Neural progenitor cell (in vitro differentiated cells): ENCODE data around the gene CELF6. TPM values are rescaled to one million over a fixed set of nuclear protein-coding genes. Genes with fewer than 3 reads are reported as not detected.

ENCODE experiments used
- DNase-seq: peaks from one replicate; pipeline ENCODE4 v3.0.0-alpha.2; 2016; ENCODE audit warnings: low spot score
- H2AFZ ChIP-seq: fragments of 200-600 bp; sonication (generic); replicated peaks from 2 replicates; pipeline ENCODE4 v1.6.1; 2016; ENCODE audit warnings: antibody characterized with exemption
- H3F3A ChIP-seq: fragments of 200-600 bp; sonication (generic); 2 replicates; pipeline ENCODE4 v1.6.1; 2016; ENCODE audit warnings: antibody characterized with exemption, low read depth
- H3K27ac ChIP-seq: fragments of 200-600 bp; sonication (generic); 2 replicates; pipeline ENCODE4 v1.5.1; 2016; ENCODE audit warnings: mild to moderate bottlenecking
- H3K27me3 ChIP-seq: fragments of 200-600 bp; sonication (generic); 2 replicates; pipeline ENCODE4 v1.6.1; 2016; ENCODE audit warnings: mild to moderate bottlenecking, moderate library complexity
- H3K36me3 ChIP-seq: fragments of 200-600 bp; sonication (generic); 2 replicates; pipeline ENCODE4 v1.5.1; 2016
- H3K4me1 ChIP-seq: fragments of 200-600 bp; sonication (generic); 2 replicates; pipeline ENCODE4 v1.6.1; 2016; ENCODE audit warnings: mixed run types
- H3K4me2 ChIP-seq: fragments of 200-600 bp; sonication (generic); 2 replicates; pipeline ENCODE4 v1.6.1; 2016
- H3K4me3 ChIP-seq: fragments of 200-600 bp; sonication (generic); 2 replicates; pipeline ENCODE4 v1.5.1; 2016
- H3K79me2 ChIP-seq: fragments of 200-600 bp; sonication (generic); 2 replicates; pipeline ENCODE4 v1.6.1; 2016; ENCODE audit warnings: low read depth
- H3K9ac ChIP-seq: fragments of 200-600 bp; sonication (generic); 2 replicates; pipeline ENCODE4 v1.6.1; 2016
- H3K9me3 ChIP-seq: fragments of 200-600 bp; sonication (generic); 2 replicates; pipeline ENCODE4 v1.5.1; 2016; ENCODE audit warnings: low read depth
- H4K20me1 ChIP-seq: fragments of 200-600 bp; sonication (generic); 2 replicates; pipeline ENCODE4 v1.6.1; 2016; ENCODE audit warnings: low read depth
- H3K27ac Mint-ChIP-seq: 3 replicates; pipeline ENCODE4 v1.8.0; 2021; ENCODE audit warnings: mixed read lengths
- H3K27me3 Mint-ChIP-seq: 2 replicates; pipeline ENCODE4 v1.8.0; 2022; ENCODE audit warnings: low read depth, mild to moderate bottlenecking, inconsistent platforms, moderate library complexity, mixed read lengths; ENCODE audit not compliant: insufficient read depth
- H3K36me3 Mint-ChIP-seq: 3 replicates; pipeline ENCODE4 v1.8.0; 2021; ENCODE audit warnings: mixed read lengths
- H3K4me1 Mint-ChIP-seq: 3 replicates; pipeline ENCODE4 v1.8.0; 2021; ENCODE audit warnings: mixed read lengths
- H3K4me3 Mint-ChIP-seq: 3 replicates; pipeline ENCODE4 v1.8.0; 2021; ENCODE audit warnings: mild to moderate bottlenecking, moderate library complexity, mixed read lengths
- H3K9me3 Mint-ChIP-seq: 3 replicates; pipeline ENCODE4 v1.8.0; 2020; ENCODE audit warnings: mixed read lengths
- EZH2 ChIP-seq: fragments of 200-600 bp; sonication (generic); IDR thresholded peaks from 2 replicates; pipeline ENCODE4 v1.6.1; 2017; ENCODE audit warnings: antibody characterized with exemption, mild to moderate bottlenecking, moderate library complexity
- EZH2phosphoT487 ChIP-seq: fragments of 200-600 bp; sonication (generic); IDR thresholded peaks from 2 replicates; pipeline ENCODE4 v1.6.1; 2017; ENCODE audit warnings: antibody characterized with exemption
- total RNA-seq: library from RNA; depleted of rRNA; stranded (reverse); fragments of >200 nt; gene quantifications from 2 replicates; pipeline ENCODE4 v1.2.3, GENCODE V29; 2015; ENCODE audit warnings: low replicate concordance
- TF ChIP-seq, protein P1 (sequence below): fragments of 200-600 bp; sonication (generic); IDR thresholded peaks from 2 replicates; pipeline ENCODE4 v1.5.1; 2017; ENCODE audit warnings: antibody characterized with exemption, mild to moderate bottlenecking

The CELF6 gene
- total RNA-seq, 1 donor from 2014 or later: 0.95 TPM

GRCh38 chr15:72358121-72358520, 38.2 kb upstream of the CELF6 start:
- no peaks in the 10 kb centered on the region for H3K79me2 ChIP-seq
- H3K4me1 ChIP-seq: no peaks in the 10 kb centered on the region
- H3K4me3 Mint-ChIP-seq: no peak overlapping the region
- no peak for DNase-seq
- H3K27me3 Mint-ChIP-seq: peaks cover 4% of the 10 kb centered on the region
- TF ChIP-seq EZH2 (no peak), EZH2phosphoT487 (no peak)
- TF ChIP-seq, protein P1, sequence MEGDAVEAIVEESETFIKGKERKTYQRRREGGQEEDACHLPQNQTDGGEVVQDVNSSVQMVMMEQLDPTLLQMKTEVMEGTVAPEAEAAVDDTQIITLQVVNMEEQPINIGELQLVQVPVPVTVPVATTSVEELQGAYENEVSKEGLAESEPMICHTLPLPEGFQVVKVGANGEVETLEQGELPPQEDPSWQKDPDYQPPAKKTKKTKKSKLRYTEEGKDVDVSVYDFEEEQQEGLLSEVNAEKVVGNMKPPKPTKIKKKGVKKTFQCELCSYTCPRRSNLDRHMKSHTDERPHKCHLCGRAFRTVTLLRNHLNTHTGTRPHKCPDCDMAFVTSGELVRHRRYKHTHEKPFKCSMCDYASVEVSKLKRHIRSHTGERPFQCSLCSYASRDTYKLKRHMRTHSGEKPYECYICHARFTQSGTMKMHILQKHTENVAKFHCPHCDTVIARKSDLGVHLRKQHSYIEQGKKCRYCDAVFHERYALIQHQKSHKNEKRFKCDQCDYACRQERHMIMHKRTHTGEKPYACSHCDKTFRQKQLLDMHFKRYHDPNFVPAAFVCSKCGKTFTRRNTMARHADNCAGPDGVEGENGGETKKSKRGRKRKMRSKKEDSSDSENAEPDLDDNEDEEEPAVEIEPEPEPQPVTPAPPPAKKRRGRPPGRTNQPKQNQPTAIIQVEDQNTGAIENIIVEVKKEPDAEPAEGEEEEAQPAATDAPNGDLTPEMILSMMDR: no peak
- no peaks in the 10 kb centered on the region for H3K9me3 ChIP-seq
- H3K27ac Mint-ChIP-seq: no peak overlapping the region
- H3K4me1 Mint-ChIP-seq: no peaks in the 10 kb centered on the region
- H4K20me1 ChIP-seq: peaks cover 7% of the 10 kb centered on the region
- no peak overlapping the region for H3K27ac ChIP-seq
- H3K27me3 ChIP-seq: no peaks in the 10 kb centered on the region
- no peak overlapping the region for H3K9ac ChIP-seq
- H3K4me3 ChIP-seq: no peak overlapping the region
- no peaks in the 10 kb centered on the region for H3K9me3 Mint-ChIP-seq
- H2AFZ ChIP-seq: no peak overlapping the region
- peaks cover 2% of the 10 kb centered on the region for H3K36me3 Mint-ChIP-seq
- no peaks in the 10 kb centered on the region for H3F3A ChIP-seq
- no peak overlapping the region for H3K4me2 ChIP-seq
- no peaks in the 10 kb centered on the region for H3K36me3 ChIP-seq

- Histone ChIP-seq H3K4me3 (no peak overlapping the region), H3K36me3 (no peaks in the 10 kb centered on the region), H3K27ac (no peak overlapping the region), H3F3A (no peaks in the 10 kb centered on the region), H4K20me1 (no peaks in the 10 kb centered on the region), H3K27me3 (no peaks in the 10 kb centered on the region), H3K9ac (no peak overlapping the region), H3K9me3 (no peaks in the 10 kb centered on the region), H3K4me1 (no peaks in the 10 kb centered on the region), H2AFZ (no peak overlapping the region), H3K4me2 (no peak overlapping the region), H3K79me2 (no peaks in the 10 kb centered on the region)
- no peak for DNase-seq
- Mint-ChIP-seq H3K9me3 (no peaks in the 10 kb centered on the region), H3K4me3 (no peak overlapping the region), H3K4me1 (no peaks in the 10 kb centered on the region), H3K27me3 (peaks cover 4% of the 10 kb centered on the region), H3K27ac (no peak overlapping the region), H3K36me3 (peaks cover 2% of the 10 kb centered on the region)
- no peak for TF ChIP-seq EZH2
- TF ChIP-seq, protein P1: no peak
- TF ChIP-seq EZH2phosphoT487: no peak
Observed at GRCh38 chr15:72354496-72354895, 34.5 kb upstream of the CELF6 start.

GRCh38 chr15:72353266-72353665, 33.3 kb upstream of the CELF6 start:
- Mint-ChIP-seq H3K4me1 (no peaks in the 10 kb centered on the region), H3K27ac (no peak overlapping the region), H3K9me3 (no peaks in the 10 kb centered on the region), H3K36me3 (peaks cover 2% of the 10 kb centered on the region), H3K27me3 (peaks cover 4% of the 10 kb centered on the region), H3K4me3 (no peak overlapping the region)
- no peak overlapping the region for H3K4me3 ChIP-seq
- H3K27ac ChIP-seq: no peak overlapping the region
- H3K9ac ChIP-seq: no peak overlapping the region
- DNase-seq: no peak
- no peak for TF ChIP-seq EZH2
- H3K27me3 ChIP-seq: no peaks in the 10 kb centered on the region
- no peaks in the 10 kb centered on the region for H3K79me2 ChIP-seq
- H3K9me3 ChIP-seq: no peaks in the 10 kb centered on the region
- H3K4me1 ChIP-seq: no peaks in the 10 kb centered on the region
- no peaks in the 10 kb centered on the region for H4K20me1 ChIP-seq
- no peak overlapping the region for H2AFZ ChIP-seq
- no peaks in the 10 kb centered on the region for H3F3A ChIP-seq
- no peaks in the 10 kb centered on the region for H3K36me3 ChIP-seq
- H3K4me2 ChIP-seq: no peak overlapping the region

- Mint-ChIP-seq H3K27ac (no peak overlapping the region), H3K27me3 (peaks cover 2% of the 10 kb centered on the region), H3K4me3 (no peak overlapping the region), H3K4me1 (no peaks in the 10 kb centered on the region), H3K9me3 (no peaks in the 10 kb centered on the region), H3K36me3 (peaks cover 7% of the 10 kb centered on the region)
- no peak overlapping the region for H2AFZ ChIP-seq
- no peak for TF ChIP-seq EZH2
- no peak for TF ChIP-seq EZH2phosphoT487
- TF ChIP-seq, protein P1: no peak
- no peak overlapping the region for H3K4me2 ChIP-seq
- H3K4me3 ChIP-seq: no peak overlapping the region
- no peaks in the 10 kb centered on the region for H3K27me3 ChIP-seq
- no peaks in the 10 kb centered on the region for H3K4me1 ChIP-seq
- DNase-seq: no peak
- H3K27ac ChIP-seq: no peak overlapping the region
- H3K9me3 ChIP-seq: no peaks in the 10 kb centered on the region
- H3F3A ChIP-seq: peaks cover 9% of the 10 kb centered on the region
- no peaks in the 10 kb centered on the region for H3K79me2 ChIP-seq
- no peak overlapping the region for H3K9ac ChIP-seq
- H3K36me3 ChIP-seq: no peaks in the 10 kb centered on the region
- no peaks in the 10 kb centered on the region for H4K20me1 ChIP-seq
Observed at GRCh38 chr15:72345806-72346205, 25.8 kb upstream of the CELF6 start.
